Pancreas (tissue), 10 donors: ENCODE results near the gene ABTB2. TPM values are rescaled to one million over a fixed set of nuclear protein-coding genes. Genes with fewer than 3 reads are reported as not detected.

Experiments
- ATAC-seq, 4 donors: fragments of 200-7000 bp; cut with Tn5 transposase; one replicate each; pipeline versions ENCODE4 v1.8.0 to v1.9.1; 2020; ENCODE audit warnings: mild to moderate bottlenecking in 4 of 4, moderate library complexity in 4 of 4
- DNase-seq, 6 donors: peaks; one replicate each; pipeline ENCODE4 v3.0.0-alpha.2; 2020
- FAIRE-seq: peaks from 2 replicates; lab custom pipeline; 2012; peaks lifted over from hg19 to GRCh38; lab: Jason Lieb, UNC
- H3K27ac ChIP-seq, 4 donors: fragments of 200-600 bp; sonication (generic); 1 replicate in 3 of 4; 2 replicates in 1 of 4; pipeline versions ENCODE4 v1.5.0 to v1.8.0; 2020
- H3K27me3 ChIP-seq, 4 donors: fragments of 200-600 bp; one replicate each; pipeline ENCODE4 v1.8.0; 2021
- H3K36me3 ChIP-seq, 3 donors: fragments of 200-600 bp; sonication (generic) in 1 of 3; one replicate each; pipeline versions ENCODE4 v1.5.0 to v1.8.0; 2020 to 2021
- H3K4me1 ChIP-seq, 3 donors: fragments of 200-600 bp; one replicate each; pipeline ENCODE4 v1.8.0; 2021
- H3K4me3 ChIP-seq, 4 donors: fragments of 200-600 bp; sonication (generic) in 2 of 4; one replicate each; pipeline versions ENCODE4 v1.5.0 to v1.8.0; 2020 to 2021
- H3K9me3 ChIP-seq, 4 donors: fragments of 200-600 bp; one replicate each; pipeline ENCODE4 v1.8.0; 2021
- WGBS, 2 donors: extraction: QIAGEN DNeasy Blood & Tissue Kit; methylation state at CpG; one replicate each; pipeline ENCODE4 v1.1.7; 2013; 5-methylcytosine and 5-hydroxymethylcytosine counted together
- intact Hi-C, 3 donors: fragments of 100-400 bp; cut with DNase I; formaldehyde crosslinking; loops; one replicate each; pipeline versions ENCODE4 v1.11.1 to v1.14.2; 2022
- polyA plus RNA-seq, 2 donors: library from polyadenylated mRNA; stranded (reverse); fragments of 200-250 nt; gene quantifications; one replicate each; pipeline ENCODE4 v1.2.3, GENCODE V29; 2013
- total RNA-seq, 6 donors: library from RNA; stranded (reverse); fragmentation: NEBNext Ultra II Directional in 4 of 6; extraction: Animal tissue kit (Norgen Biotek cat#: 25700) in 4 of 6; gene quantifications; one replicate each; pipeline versions ENCODE4 v1.2.1 to v1.2.4, GENCODE V29; 2021 to 2023
- TF ChIP-seq, protein P1 (sequence below), 4 donors: fragments of 200-600 bp; sonication (generic) in 3 of 4; IDR thresholded peaks; one replicate each; pipeline versions ENCODE4 v1.5.0 to v1.8.0; 2021; ENCODE audit warnings: antibody characterized with exemption in 4 of 4
- donor health status: healthy with polysubstance abuse.
- donor health status: DM: no; HTN: no; CAD: no; lungs with moderate emphysema.
- donor health status: DM: no; HTN: no; CAD: no.
- donor health status: control.
- donor health status: control.
- donor health status: Bipolar disorder and iron deficiency.
- donor health status: DM: yes; HTN: yes; CAD: no.
- donor health status: DM: no; HTN: no; CAD: no.
- donor health status: DM: no; HTN: no; CAD: no.
- donor health status: DM: yes; HTN: yes; CAD: no.

Gene ABTB2
- total and polyA plus RNA-seq, 8 donors = 0.63 to 4.4 (median 1.9) TPM

DNA sequence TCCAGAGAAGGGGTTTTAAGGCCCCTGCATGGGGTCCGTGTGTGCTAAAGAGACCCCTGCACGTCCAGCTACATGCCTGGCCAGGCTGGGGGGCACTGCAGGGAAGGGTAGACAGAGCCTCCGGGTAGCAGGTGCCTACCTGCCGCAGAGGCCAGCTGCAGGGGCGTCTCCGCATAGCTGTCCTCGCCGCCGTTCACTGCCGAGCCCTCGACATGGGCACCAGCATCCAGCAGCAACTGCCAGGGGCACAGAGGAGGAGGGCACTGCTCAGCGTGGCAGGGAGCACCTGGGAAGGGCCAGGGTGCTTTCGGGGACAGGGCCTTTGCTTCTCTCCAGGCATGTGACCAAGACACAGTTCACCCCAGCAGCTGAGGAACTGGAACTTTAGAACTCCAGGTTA is 192.7 kb downstream of the ABTB2 start:
- FAIRE-seq (no peak), DNase-seq (peak in 1 of 6 donors; percentile 63), ATAC-seq (no peak)
- H3K4me3 ChIP-seq = no peak overlapping the region
- TF ChIP-seq, protein P1, sequence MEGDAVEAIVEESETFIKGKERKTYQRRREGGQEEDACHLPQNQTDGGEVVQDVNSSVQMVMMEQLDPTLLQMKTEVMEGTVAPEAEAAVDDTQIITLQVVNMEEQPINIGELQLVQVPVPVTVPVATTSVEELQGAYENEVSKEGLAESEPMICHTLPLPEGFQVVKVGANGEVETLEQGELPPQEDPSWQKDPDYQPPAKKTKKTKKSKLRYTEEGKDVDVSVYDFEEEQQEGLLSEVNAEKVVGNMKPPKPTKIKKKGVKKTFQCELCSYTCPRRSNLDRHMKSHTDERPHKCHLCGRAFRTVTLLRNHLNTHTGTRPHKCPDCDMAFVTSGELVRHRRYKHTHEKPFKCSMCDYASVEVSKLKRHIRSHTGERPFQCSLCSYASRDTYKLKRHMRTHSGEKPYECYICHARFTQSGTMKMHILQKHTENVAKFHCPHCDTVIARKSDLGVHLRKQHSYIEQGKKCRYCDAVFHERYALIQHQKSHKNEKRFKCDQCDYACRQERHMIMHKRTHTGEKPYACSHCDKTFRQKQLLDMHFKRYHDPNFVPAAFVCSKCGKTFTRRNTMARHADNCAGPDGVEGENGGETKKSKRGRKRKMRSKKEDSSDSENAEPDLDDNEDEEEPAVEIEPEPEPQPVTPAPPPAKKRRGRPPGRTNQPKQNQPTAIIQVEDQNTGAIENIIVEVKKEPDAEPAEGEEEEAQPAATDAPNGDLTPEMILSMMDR (IDR thresholded peaks at IDR 0.05) = no peak
- no peaks in the 10 kb centered on the region for H3K9me3 ChIP-seq
- no peaks in the 10 kb centered on the region for H3K27me3 ChIP-seq
- intact Hi-C loops = loop anchor here in 1 of 3 donors (10.0 kb wide), 1 partner anchor 160 kb away; no protein-coding TSS in a partner anchor
- no peak overlapping the region for H3K27ac ChIP-seq
- 86 to 90% methylated on average over 13 of the region's 13 CpGs for WGBS, 2 donors
- H3K4me1 ChIP-seq = no peaks in the 10 kb centered on the region
- no peaks in the 10 kb centered on the region for H3K36me3 ChIP-seq

DNA sequence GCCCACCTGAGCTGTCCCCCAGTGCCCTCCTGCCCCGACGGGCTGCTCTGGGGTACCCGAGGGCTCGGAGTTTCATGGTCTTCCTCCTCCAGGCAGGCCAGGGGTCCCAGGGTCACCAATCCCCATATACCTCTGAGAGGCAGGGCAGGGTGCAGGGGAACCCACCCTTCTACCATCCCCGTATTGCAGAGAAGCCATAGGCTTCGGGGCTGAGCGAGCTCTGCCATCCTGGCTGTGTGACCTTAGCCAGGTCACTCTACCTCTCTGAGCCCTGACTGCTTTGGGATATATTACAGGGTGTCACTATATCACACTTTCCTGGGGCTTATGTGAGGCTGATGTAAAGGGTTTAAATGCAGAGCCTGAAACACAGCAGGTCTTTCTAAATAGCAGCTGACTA is 195.0 kb downstream of the ABTB2 start:
- Histone ChIP-seq H3K4me3 (no peak overlapping the region), H3K36me3 (no peaks in the 10 kb centered on the region), H3K9me3 (no peaks in the 10 kb centered on the region), H3K27ac (no peak overlapping the region), H3K4me1 (no peaks in the 10 kb centered on the region), H3K27me3 (no peaks in the 10 kb centered on the region)
- ATAC-seq (no peak), DNase-seq (no peak), FAIRE-seq (no peak)
- TF ChIP-seq, protein P1 (IDR thresholded peaks at IDR 0.05) = no peak
- intact Hi-C loops = loop anchor here in 1 of 3 donors (10.0 kb wide), 1 partner anchor 158 kb away; no protein-coding TSS in a partner anchor
- 90 to 93% methylated on average over 7 of the region's 7 CpGs for WGBS, 2 donors

DNA sequence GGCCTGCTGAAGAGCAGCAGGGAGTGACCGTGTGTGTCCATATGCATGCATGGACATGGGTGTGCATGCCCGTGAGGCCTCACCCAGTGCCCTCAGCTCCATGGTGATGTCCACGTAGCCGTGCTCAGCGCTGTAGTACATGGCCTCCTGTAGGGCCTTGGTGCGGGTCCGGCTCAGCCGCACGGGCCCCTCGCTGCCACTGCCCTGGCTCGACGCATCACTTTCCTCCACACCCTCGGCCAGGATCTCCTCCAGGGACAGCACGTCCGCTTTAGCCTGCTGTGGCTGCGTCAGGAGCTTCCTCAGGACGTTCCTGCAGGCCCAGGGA is 195.4 kb downstream of the ABTB2 start:
- TF ChIP-seq, protein P1 (IDR thresholded peaks at IDR 0.05) = no peak
- ATAC-seq = no peak
- Histone ChIP-seq H3K4me3 (no peak overlapping the region), H3K4me1 (no peaks in the 10 kb centered on the region), H3K36me3 (no peaks in the 10 kb centered on the region), H3K27me3 (no peaks in the 10 kb centered on the region), H3K27ac (no peak overlapping the region), H3K9me3 (no peaks in the 10 kb centered on the region)
- no peak for FAIRE-seq
- 90 to 94% methylated on average over 17 of the region's 17 CpGs for WGBS, 2 donors
- peak in 1 of 6 donors; percentile 65 for DNase-seq
- intact Hi-C loops = loop anchor here in 1 of 3 donors (10.0 kb wide), 1 partner anchor 158 kb away; no protein-coding TSS in a partner anchor

DNA sequence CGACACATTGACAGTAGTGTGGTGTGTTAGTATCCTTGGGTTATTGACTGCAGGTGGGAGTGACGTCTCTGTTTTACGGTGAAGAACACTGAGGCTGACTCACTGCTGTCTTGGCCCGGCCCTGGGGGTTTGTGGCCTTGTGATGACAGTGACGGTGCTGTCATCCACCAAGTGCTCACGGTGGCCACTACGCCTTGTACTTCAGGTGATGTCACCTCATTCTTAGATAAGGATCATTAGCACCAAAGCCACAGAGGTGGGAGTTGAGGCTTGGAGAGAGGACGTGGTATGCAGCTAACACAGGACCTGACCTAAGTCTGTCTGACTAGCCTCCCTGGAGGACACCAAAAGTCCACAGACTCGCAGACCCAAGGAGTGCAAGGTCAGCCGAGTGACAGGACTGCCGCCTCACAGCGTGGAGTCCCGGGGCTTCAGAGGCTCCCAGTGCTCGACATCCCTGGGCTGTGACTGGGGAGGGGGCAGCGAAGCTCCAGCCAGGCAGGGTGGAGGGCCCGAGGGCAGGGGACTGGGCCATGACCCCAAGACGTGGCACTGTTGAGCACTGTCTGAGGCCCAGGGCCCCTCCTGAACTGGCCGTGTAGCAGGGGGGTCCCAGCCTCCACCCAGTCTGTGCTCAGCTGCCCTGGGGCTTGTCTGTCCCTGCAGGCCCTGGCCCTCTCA is 195.9 kb downstream of the ABTB2 start:
- intact Hi-C loops = loop anchor here in 1 of 3 donors (10.0 kb wide), 1 partner anchor 157 kb away; no protein-coding TSS in a partner anchor
- Histone ChIP-seq H3K4me1 (no peaks in the 10 kb centered on the region), H3K36me3 (no peaks in the 10 kb centered on the region), H3K9me3 (no peaks in the 10 kb centered on the region), H3K27ac (no peak overlapping the region), H3K4me3 (no peak overlapping the region), H3K27me3 (no peaks in the 10 kb centered on the region)
- DNase-seq (peak in 1 of 6 donors; percentile 64), ATAC-seq (no peak), FAIRE-seq (no peak)
- TF ChIP-seq, protein P1 (IDR thresholded peaks at IDR 0.05) = no peak
- 82 to 91% methylated on average over 17 to 18 of the region's 18 CpGs for WGBS, 2 donors

DNA sequence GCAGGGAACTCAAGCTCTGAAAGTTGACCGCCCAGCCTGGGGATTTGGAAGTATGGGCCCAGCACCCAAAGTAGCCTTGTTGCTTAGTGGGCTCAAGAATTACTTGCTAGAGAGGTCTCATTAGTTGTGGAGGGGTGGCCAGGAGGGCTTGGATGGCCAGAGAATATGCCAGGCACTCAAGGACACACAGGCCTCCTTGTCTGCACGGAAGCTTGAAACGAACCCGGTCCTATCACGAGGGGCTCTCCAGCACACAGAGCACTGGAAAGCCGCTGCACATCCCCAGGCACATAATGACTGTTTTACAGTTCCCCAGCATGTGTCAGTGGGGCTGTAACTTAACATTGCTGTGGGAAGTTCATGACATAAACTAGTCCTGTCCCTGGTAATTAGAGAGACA is 196.4 kb downstream of the ABTB2 start:
- 84 to 88% methylated on average over 6 of the region's 6 CpGs for WGBS, 2 donors
- Histone ChIP-seq H3K27me3 (no peaks in the 10 kb centered on the region), H3K9me3 (no peaks in the 10 kb centered on the region), H3K27ac (no peak overlapping the region), H3K36me3 (no peaks in the 10 kb centered on the region), H3K4me3 (no peak overlapping the region), H3K4me1 (no peaks in the 10 kb centered on the region)
- FAIRE-seq = no peak
- intact Hi-C loops = loop anchor here in 1 of 3 donors (10.0 kb wide), 1 partner anchor 157 kb away; no protein-coding TSS in a partner anchor
- no peak for ATAC-seq
- TF ChIP-seq, protein P1 (IDR thresholded peaks at IDR 0.05) = no peak
- DNase-seq = peak in 1 of 6 donors; percentile 12
